Liver (tissue), 9 donors: ENCODE measurements around the gene SIN3B. TPM values are rescaled to one million over a fixed set of nuclear protein-coding genes. Genes with fewer than 3 reads are reported as not detected.

Experiments used
- DNase-seq: peaks from one replicate; pipeline ENCODE4 v3.0.0-alpha.2; 2017; ENCODE audit warnings: low spot score
- H3K27ac ChIP-seq, 2 donors: one replicate each; pipeline ENCODE4 v1.7.0; 2013; ENCODE audit warnings: inconsistent platforms in 2 of 2, low read length in 2 of 2, control low read depth in 1 of 2, low read depth in 1 of 2, mild to moderate bottlenecking in 1 of 2
- H3K27me3 ChIP-seq, 4 donors: one replicate each; pipeline versions ENCODE4 v1.6.1 to v1.7.0; 2013; ENCODE audit warnings: low read length in 3 of 4, inconsistent platforms in 1 of 4, mild to moderate bottlenecking in 1 of 4, moderate library complexity in 1 of 4; ENCODE audit not compliant: control insufficient read depth in 4 of 4, insufficient read depth in 4 of 4
- H3K36me3 ChIP-seq, 4 donors: one replicate each; pipeline versions ENCODE4 v1.6.1 to v1.7.0; 2013; ENCODE audit warnings: low read length in 3 of 4, mild to moderate bottlenecking in 3 of 4, low read depth in 1 of 4, moderate library complexity in 1 of 4; ENCODE audit not compliant: control insufficient read depth in 4 of 4, insufficient read depth in 3 of 4
- H3K4me1 ChIP-seq, 4 donors: one replicate each; pipeline versions ENCODE4 v1.6.1 to v1.7.0; 2013; ENCODE audit warnings: low read length in 3 of 4, mild to moderate bottlenecking in 3 of 4, moderate library complexity in 1 of 4; ENCODE audit not compliant: control insufficient read depth in 4 of 4, insufficient read depth in 4 of 4
- H3K4me3 ChIP-seq, 3 donors: one replicate each; pipeline versions ENCODE4 v1.6.1 to v1.7.0; 2013; ENCODE audit warnings: low read length in 3 of 3, control low read depth in 1 of 3, low read depth in 1 of 3, mild to moderate bottlenecking in 1 of 3
- H3K9ac ChIP-seq, 2 donors: one replicate each; pipeline ENCODE4 v1.7.0; 2013; ENCODE audit warnings: low read length in 2 of 2, mild to moderate bottlenecking in 2 of 2, moderate library complexity in 2 of 2, control low read depth in 1 of 2, low read depth in 1 of 2
- H3K9me3 ChIP-seq, 4 donors: one replicate each; pipeline versions ENCODE4 v1.6.1 to v1.7.0; 2013; ENCODE audit warnings: low read length in 3 of 4; ENCODE audit not compliant: control insufficient read depth in 4 of 4
- ATF3 ChIP-seq: IDR thresholded peaks from 2 replicates; pipeline ENCODE4 v1.6.1; 2016; ENCODE audit warnings: antibody characterized with exemption
- EGR1 ChIP-seq, 2 donors: IDR thresholded peaks; 2 replicates each; pipeline ENCODE4 v1.6.1; 2016 to 2018; ENCODE audit warnings: antibody characterized with exemption in 2 of 2, low read depth in 2 of 2
- FOXA1 ChIP-seq: IDR thresholded peaks from 2 replicates; pipeline ENCODE4 v1.6.1; 2016; ENCODE audit warnings: antibody characterized with exemption
- FOXA2 ChIP-seq: IDR thresholded peaks from 2 replicates; pipeline ENCODE4 v1.6.1; 2016; ENCODE audit warnings: antibody characterized with exemption
- GABPA ChIP-seq, 2 donors: IDR thresholded peaks in 1 of 2; conservative IDR thresholded peaks in 1 of 2; 2 replicates each; pipeline ENCODE4 v1.6.1; 2016; ENCODE audit warnings: antibody characterized with exemption in 2 of 2, mild to moderate bottlenecking in 1 of 2, moderate library complexity in 1 of 2
- HNF4A ChIP-seq, 2 donors: conservative IDR thresholded peaks; 2 replicates each; pipeline ENCODE4 v1.6.1; 2016; ENCODE audit warnings: antibody characterized with exemption in 2 of 2, mild to moderate bottlenecking in 2 of 2
- HNF4G ChIP-seq: IDR thresholded peaks from 2 replicates; pipeline ENCODE4 v1.6.1; 2016; ENCODE audit warnings: antibody characterized with exemption
- JUND ChIP-seq, 2 donors: IDR thresholded peaks; 2 replicates each; pipeline ENCODE4 v1.6.1; 2016; ENCODE audit warnings: antibody characterized with exemption in 2 of 2
- MAX ChIP-seq: IDR thresholded peaks from 2 replicates; pipeline ENCODE4 v1.6.1; 2016; ENCODE audit warnings: antibody characterized with exemption
- NR2F2 ChIP-seq: IDR thresholded peaks from 2 replicates; pipeline ENCODE4 v1.6.1; 2016; ENCODE audit warnings: antibody characterized with exemption
- RAD21 ChIP-seq, 2 donors: IDR thresholded peaks; 2 replicates each; pipeline ENCODE4 v1.6.1; 2016; ENCODE audit warnings: antibody characterized with exemption in 2 of 2, mild to moderate bottlenecking in 2 of 2
- REST ChIP-seq: IDR thresholded peaks from 2 replicates; pipeline ENCODE4 v1.6.1; 2016; ENCODE audit warnings: antibody characterized with exemption, mild to moderate bottlenecking
- RXRA ChIP-seq, 2 donors: IDR thresholded peaks; 2 replicates each; pipeline ENCODE4 v1.6.1; 2017 to 2018; ENCODE audit warnings: antibody characterized with exemption in 2 of 2, mild to moderate bottlenecking in 1 of 2
- SP1 ChIP-seq: IDR thresholded peaks from 2 replicates; pipeline ENCODE4 v1.6.1; 2018; ENCODE audit warnings: antibody characterized with exemption, mild to moderate bottlenecking
- TAF1 ChIP-seq: conservative IDR thresholded peaks from 2 replicates; pipeline ENCODE4 v1.6.1; 2016; ENCODE audit warnings: antibody characterized with exemption, mild to moderate bottlenecking
- YY1 ChIP-seq: IDR thresholded peaks from 2 replicates; pipeline ENCODE4 v1.6.1; 2016; ENCODE audit warnings: antibody characterized with exemption, mild to moderate bottlenecking
- WGBS: extraction: QIAGEN DNeasy Blood & Tissue Kit; methylation state at CpG from one replicate; pipeline ENCODE4 v1.1.7; 2013; 5-methylcytosine and 5-hydroxymethylcytosine counted together
- polyA plus RNA-seq, 2 donors: library from polyadenylated mRNA; stranded (reverse) in 1 of 2; unstranded in 1 of 2; fragments of 200-250 nt in 1 of 2; fragments of >200 nt in 1 of 2; fragmentation: Nextera tagmentation in 1 of 2; extraction: Ambion mirVana in 1 of 2; gene quantifications; one replicate each; pipeline versions ENCODE4 v1.2.1 to v1.2.3, GENCODE V29; 2013 to 2015
- total RNA-seq, 2 donors: library from RNA; depleted of rRNA; stranded (reverse); fragments of >200 nt; gene quantifications; one replicate each; pipeline ENCODE4 v1.2.3, GENCODE V29; 2014
- TF ChIP-seq, protein P1 (sequence below): fragments of 150-350 bp; IDR thresholded peaks from 2 replicates; pipeline ENCODE4 v1.5.1; 2017; ENCODE audit warnings: improper control_type of control experiment, low read depth, low read length; ENCODE audit not compliant: missing input control
- TF ChIP-seq, protein P2 (sequence below): IDR thresholded peaks from 2 replicates; pipeline ENCODE4 v1.6.1; 2016; ENCODE audit warnings: antibody characterized with exemption
- donor health status: healthy.
- donor health status: healthy.
- donor health status: healthy.
- donor health status: healthy.
- donor health status: healthy.

The SIN3B gene
- total and polyA plus RNA-seq, 4 donors, result 6.1 to 17.1 (median 8.6) TPM

- Histone ChIP-seq H3K9me3 (peaks cover 0 to 19% (median 3%) of the 10 kb centered on the region in 4 donors), H3K27me3 (no peaks in the 10 kb centered on the region), H3K9ac (no peak overlapping the region), H3K4me1 (no peaks in the 10 kb centered on the region), H3K36me3 (no peaks in the 10 kb centered on the region), H3K27ac (no peak overlapping the region), H3K4me3 (no peak overlapping the region)
- DNase-seq, result no peak
- 60% methylated on average over 5 of the region's 5 CpGs for WGBS
- TF ChIP-seq GABPA (IDR thresholded peaks at IDR 0.05 in 1 of 2, conservative IDR thresholded peaks at IDR 0.05 in 1 of 2) (no peak), JUND (IDR thresholded peaks at IDR 0.05) (no peak), HNF4G (no peak), YY1 (no peak), FOXA1 (no peak), FOXA2 (no peak), TAF1 (no peak), RAD21 (IDR thresholded peaks at IDR 0.05) (no peak), MAX (no peak), RXRA (IDR thresholded peaks at IDR 0.05) (no peak), REST (no peak), ATF3 (no peak), SP1 (no peak), EGR1 (IDR thresholded peaks at IDR 0.05; ENCODE audit: low read depth in 2 of 2) (no peak), NR2F2 (no peak), HNF4A (conservative IDR thresholded peaks at IDR 0.05) (no peak)
- TF ChIP-seq, protein P1, sequence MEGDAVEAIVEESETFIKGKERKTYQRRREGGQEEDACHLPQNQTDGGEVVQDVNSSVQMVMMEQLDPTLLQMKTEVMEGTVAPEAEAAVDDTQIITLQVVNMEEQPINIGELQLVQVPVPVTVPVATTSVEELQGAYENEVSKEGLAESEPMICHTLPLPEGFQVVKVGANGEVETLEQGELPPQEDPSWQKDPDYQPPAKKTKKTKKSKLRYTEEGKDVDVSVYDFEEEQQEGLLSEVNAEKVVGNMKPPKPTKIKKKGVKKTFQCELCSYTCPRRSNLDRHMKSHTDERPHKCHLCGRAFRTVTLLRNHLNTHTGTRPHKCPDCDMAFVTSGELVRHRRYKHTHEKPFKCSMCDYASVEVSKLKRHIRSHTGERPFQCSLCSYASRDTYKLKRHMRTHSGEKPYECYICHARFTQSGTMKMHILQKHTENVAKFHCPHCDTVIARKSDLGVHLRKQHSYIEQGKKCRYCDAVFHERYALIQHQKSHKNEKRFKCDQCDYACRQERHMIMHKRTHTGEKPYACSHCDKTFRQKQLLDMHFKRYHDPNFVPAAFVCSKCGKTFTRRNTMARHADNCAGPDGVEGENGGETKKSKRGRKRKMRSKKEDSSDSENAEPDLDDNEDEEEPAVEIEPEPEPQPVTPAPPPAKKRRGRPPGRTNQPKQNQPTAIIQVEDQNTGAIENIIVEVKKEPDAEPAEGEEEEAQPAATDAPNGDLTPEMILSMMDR, result no peak
- TF ChIP-seq, protein P2, sequence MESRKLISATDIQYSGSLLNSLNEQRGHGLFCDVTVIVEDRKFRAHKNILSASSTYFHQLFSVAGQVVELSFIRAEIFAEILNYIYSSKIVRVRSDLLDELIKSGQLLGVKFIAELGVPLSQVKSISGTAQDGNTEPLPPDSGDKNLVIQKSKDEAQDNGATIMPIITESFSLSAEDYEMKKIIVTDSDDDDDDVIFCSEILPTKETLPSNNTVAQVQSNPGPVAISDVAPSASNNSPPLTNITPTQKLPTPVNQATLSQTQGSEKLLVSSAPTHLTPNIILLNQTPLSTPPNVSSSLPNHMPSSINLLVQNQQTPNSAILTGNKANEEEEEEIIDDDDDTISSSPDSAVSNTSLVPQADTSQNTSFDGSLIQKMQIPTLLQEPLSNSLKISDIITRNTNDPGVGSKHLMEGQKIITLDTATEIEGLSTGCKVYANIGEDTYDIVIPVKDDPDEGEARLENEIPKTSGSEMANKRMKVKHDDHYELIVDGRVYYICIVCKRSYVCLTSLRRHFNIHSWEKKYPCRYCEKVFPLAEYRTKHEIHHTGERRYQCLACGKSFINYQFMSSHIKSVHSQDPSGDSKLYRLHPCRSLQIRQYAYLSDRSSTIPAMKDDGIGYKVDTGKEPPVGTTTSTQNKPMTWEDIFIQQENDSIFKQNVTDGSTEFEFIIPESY, result no peak
Observed at GRCh38 chr19:16885166-16885565, 56.0 kb downstream of the SIN3B start.
